ENCODE measurements around the gene ZNF33B. TPM values are rescaled to one million over a fixed set of nuclear protein-coding genes. Genes with fewer than 3 reads are reported as not detected.

ZNF33B gene
- polyA plus RNA-seq, 3 donors, result 3.2 to 7.5 (median 3.8) TPM

DNA sequence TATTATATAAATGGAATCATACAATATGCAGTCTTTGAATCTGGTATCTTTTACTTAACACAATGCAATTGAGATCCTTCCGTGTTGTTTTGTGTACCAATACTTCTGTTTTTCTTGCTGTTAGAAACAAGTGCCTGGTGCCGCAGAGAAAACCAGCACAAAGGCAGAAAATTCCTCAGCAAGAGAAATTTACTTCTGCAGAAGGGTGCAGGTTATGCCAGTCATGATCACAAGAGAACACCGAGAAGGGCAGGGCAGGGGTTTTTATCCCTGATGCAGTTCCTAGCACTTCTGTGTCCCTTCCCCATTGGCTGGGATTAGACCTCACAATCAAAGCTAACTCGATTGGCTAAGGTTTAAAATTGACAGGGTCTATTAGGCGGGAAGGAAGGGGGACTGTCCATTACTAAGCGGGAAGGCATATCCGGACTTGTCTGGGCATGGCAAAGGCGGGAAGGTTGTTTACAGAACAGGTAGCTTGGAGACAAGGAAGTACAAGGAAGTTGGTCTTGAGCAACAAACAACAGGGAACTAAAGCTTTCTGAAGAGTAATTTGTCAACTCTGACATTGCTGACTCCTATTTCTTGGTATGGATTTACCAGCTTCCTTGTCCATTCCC lies 2.4 kb upstream of the ZNF33B start:
- no peak for DNase-seq
- intact Hi-C loops (cut with micrococcal nuclease), result no loop called here
- no peak overlapping the region for H3K4me2 ChIP-seq (replicated peaks; ENCODE audit: extremely low read depth, low read length, poor library complexity, severe bottlenecking)
- no peaks in the 10 kb centered on the region for H3K9me3 ChIP-seq (replicated peaks in 1 of 2; ENCODE audit: control insufficient read depth in 1 of 2, insufficient read depth in 1 of 2, low read length in 2 of 2)
- H2AFZ ChIP-seq (ENCODE audit: insufficient read depth, low read depth, low read length, poor library complexity, severe bottlenecking), result no peak overlapping the region
- no peak overlapping the region for H3K4me3 ChIP-seq (replicated peaks in 1 of 3; ENCODE audit: low read depth in 2 of 3, low read length in 3 of 3)
- H3K27me3 ChIP-seq (ENCODE audit: control insufficient read depth in 2 of 2, insufficient read depth in 2 of 2, low read length in 2 of 2), result no peaks in the 10 kb centered on the region
- peaks cover 1 to 6% (median 5%) of the 10 kb centered on the region in 3 donors for H3K27me3 Mint-ChIP-seq (ENCODE audit: low read depth in 3 of 3)
- no peaks in the 10 kb centered on the region for H3K36me3 ChIP-seq (replicated peaks in 1 of 2; ENCODE audit: control insufficient read depth in 1 of 2, insufficient read depth in 2 of 2, low read length in 2 of 2)
- no peak overlapping the region for H3K27ac ChIP-seq (ENCODE audit: low read depth in 1 of 2, low read length in 2 of 2)
- H4K20me1 ChIP-seq (ENCODE audit: insufficient read depth, low read length), result no peaks in the 10 kb centered on the region
- TF ChIP-seq, protein P1, sequence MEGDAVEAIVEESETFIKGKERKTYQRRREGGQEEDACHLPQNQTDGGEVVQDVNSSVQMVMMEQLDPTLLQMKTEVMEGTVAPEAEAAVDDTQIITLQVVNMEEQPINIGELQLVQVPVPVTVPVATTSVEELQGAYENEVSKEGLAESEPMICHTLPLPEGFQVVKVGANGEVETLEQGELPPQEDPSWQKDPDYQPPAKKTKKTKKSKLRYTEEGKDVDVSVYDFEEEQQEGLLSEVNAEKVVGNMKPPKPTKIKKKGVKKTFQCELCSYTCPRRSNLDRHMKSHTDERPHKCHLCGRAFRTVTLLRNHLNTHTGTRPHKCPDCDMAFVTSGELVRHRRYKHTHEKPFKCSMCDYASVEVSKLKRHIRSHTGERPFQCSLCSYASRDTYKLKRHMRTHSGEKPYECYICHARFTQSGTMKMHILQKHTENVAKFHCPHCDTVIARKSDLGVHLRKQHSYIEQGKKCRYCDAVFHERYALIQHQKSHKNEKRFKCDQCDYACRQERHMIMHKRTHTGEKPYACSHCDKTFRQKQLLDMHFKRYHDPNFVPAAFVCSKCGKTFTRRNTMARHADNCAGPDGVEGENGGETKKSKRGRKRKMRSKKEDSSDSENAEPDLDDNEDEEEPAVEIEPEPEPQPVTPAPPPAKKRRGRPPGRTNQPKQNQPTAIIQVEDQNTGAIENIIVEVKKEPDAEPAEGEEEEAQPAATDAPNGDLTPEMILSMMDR (IDR thresholded peaks at IDR 0.05), result no peak
- H3K4me1 ChIP-seq (ENCODE audit: control insufficient read depth in 1 of 2, insufficient read depth in 2 of 2, low read length in 2 of 2), result peaks cover 6 to 15% of the 10 kb centered on the region in 2 donors
- 96% methylated on average over 7 of the region's 8 CpGs for WGBS (ENCODE audit: insufficient coverage)
- no peak overlapping the region for H3K27ac Mint-ChIP-seq
- no peak overlapping the region for H3K4me3 Mint-ChIP-seq
- peaks cover 0 to 4% (median 0%) of the 10 kb centered on the region in 7 donors for H3K9me3 Mint-ChIP-seq
- H3K4me1 Mint-ChIP-seq, result peaks cover 18% of the 10 kb centered on the region
- H3K79me2 ChIP-seq (ENCODE audit: insufficient read depth, low read length), result peaks cover 3% of the 10 kb centered on the region
- H3K9ac ChIP-seq (ENCODE audit: insufficient read depth, low read length, poor library complexity, severe bottlenecking), result no peak overlapping the region
- peaks cover 3% of the 10 kb centered on the region in 2 donors for H3K36me3 Mint-ChIP-seq

DNA sequence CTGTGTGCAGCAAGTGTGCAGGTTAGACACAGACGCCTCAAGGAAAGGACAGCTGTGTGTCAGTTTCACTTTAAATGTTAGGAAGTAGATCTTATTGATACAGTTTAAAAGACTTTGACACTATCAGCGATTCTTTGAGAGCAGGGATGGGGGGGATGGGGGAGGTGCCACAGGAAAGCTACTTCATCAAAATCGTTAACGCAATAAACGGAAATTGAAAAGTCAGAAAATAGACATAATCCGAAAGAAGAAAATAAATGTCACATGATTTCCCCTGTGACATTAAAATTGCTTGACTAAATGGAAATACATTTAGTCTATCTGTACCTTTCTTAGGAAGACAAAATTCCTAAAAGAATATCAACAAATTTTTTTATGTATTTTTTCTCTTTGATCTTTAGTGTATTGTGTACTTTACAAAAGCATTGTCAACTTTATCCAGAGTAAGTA lies 476 bp upstream of the ZNF33B start:
- H4K20me1 ChIP-seq (ENCODE audit: insufficient read depth, low read length), result no peaks in the 10 kb centered on the region
- no peak for DNase-seq
- H3K79me2 ChIP-seq (ENCODE audit: insufficient read depth, low read length), result peaks cover 7% of the 10 kb centered on the region
- Mint-ChIP-seq H3K4me1 (peaks cover 20% of the 10 kb centered on the region), H3K4me3 (peak overlapping the region; percentile 95 to 97), H3K36me3 (peaks cover 10 to 17% of the 10 kb centered on the region in 2 donors), H3K27ac (peak overlapping the region; percentile 69 to 94 (median 91)), H3K27me3 (ENCODE audit: low read depth in 3 of 3) (peaks cover 0 to 3% (median 1%) of the 10 kb centered on the region in 3 donors), H3K9me3 (peaks cover 0 to 2% (median 0%) of the 10 kb centered on the region in 7 donors)
- H2AFZ ChIP-seq (ENCODE audit: insufficient read depth, low read depth, low read length, poor library complexity, severe bottlenecking), result peak overlapping the region; percentile 99
- H3K4me1 ChIP-seq (ENCODE audit: control insufficient read depth in 1 of 2, insufficient read depth in 2 of 2, low read length in 2 of 2), result peaks cover 6 to 15% of the 10 kb centered on the region in 2 donors
- H3K9ac ChIP-seq (ENCODE audit: insufficient read depth, low read length, poor library complexity, severe bottlenecking), result peak overlapping the region; percentile 84
- intact Hi-C loops (cut with micrococcal nuclease), result no loop called here
- H3K36me3 ChIP-seq (replicated peaks in 1 of 2; ENCODE audit: control insufficient read depth in 1 of 2, insufficient read depth in 2 of 2, low read length in 2 of 2), result no peaks in the 10 kb centered on the region
- H3K27me3 ChIP-seq (ENCODE audit: control insufficient read depth in 2 of 2, insufficient read depth in 2 of 2, low read length in 2 of 2), result no peaks in the 10 kb centered on the region
- H3K9me3 ChIP-seq (replicated peaks in 1 of 2; ENCODE audit: control insufficient read depth in 1 of 2, insufficient read depth in 1 of 2, low read length in 2 of 2), result no peaks in the 10 kb centered on the region
- no CpG with 5 or more reads among the region's 6 CpGs for WGBS (ENCODE audit: insufficient coverage)
- TF ChIP-seq, protein P1 (IDR thresholded peaks at IDR 0.05), result no peak
- peak overlapping the region; percentile 65 to 100 (median 99) for H3K4me3 ChIP-seq (replicated peaks in 1 of 3; ENCODE audit: low read depth in 2 of 3, low read length in 3 of 3)
- H3K4me2 ChIP-seq (replicated peaks; ENCODE audit: extremely low read depth, low read length, poor library complexity, severe bottlenecking), result peak overlapping the region; percentile 97
- peak overlapping the region; percentile 89 to 94 for H3K27ac ChIP-seq (ENCODE audit: low read depth in 1 of 2, low read length in 2 of 2)

All from CD14-positive monocyte (primary cell).